NCI-H1092 treated with DMSO at 0.1 percent for 48 hours (cell line): ENCODE data around the gene EMD.
"Not testable (repeated sequence)": the region's sequence is repeated elsewhere in the genome, so short reads cannot be mapped to it uniquely, and the experiment has no call there.

Experiments used
- DNase-seq: peaks from one replicate; lab custom pipeline; 2025; lab: John Stamatoyannopoulos, UW

The EMD gene

GRCh38 chrX:154396363-154396762, 17.3 kb downstream of the EMD start:
- not testable (repeated sequence) for DNase-seq

DNA sequence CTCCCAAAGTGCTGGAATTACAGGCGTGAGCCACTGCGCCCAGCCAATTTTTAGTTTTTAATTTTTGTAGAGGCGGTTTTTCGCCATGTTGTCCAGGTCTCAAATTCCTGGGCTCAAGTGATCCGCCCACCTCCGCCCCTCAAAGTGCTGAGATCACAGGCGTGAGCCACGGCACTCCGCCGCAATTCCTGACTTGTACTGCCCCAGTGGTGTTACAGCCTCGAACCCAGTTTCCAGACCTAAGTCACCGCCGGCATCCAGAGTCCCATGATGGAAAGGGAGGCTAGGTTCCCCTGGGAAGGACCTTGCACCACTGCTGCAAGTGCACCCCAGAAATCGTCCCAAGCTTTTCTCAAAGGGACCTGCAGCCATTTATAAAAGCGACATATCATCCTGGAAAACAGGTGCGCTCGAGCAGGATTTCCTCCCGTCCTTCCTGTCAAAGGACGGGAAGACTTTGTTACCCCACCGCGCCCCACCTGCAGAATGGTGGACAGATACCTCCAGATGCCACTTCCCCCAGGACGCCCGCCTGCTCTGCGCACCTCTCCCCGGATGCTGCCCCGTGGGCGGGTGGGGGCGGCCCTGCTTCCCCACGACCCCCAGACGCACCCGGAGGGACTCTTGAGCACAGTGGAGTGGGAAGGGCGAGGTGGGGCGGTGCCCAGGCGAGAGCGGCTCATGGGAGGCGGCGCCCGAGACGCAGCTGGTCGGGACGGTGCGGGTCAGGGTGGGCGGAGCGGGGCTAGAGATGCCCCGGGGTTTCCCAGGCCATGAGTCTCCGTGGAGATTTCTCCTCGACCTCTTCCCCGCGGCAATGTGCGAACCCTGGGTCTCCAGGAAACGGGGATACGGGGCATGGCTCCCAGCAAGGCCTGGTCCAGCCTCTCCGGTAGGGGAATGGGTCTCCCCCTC, 18.1 kb downstream of the EMD start:
- peak; percentile 63 for DNase-seq

DNA sequence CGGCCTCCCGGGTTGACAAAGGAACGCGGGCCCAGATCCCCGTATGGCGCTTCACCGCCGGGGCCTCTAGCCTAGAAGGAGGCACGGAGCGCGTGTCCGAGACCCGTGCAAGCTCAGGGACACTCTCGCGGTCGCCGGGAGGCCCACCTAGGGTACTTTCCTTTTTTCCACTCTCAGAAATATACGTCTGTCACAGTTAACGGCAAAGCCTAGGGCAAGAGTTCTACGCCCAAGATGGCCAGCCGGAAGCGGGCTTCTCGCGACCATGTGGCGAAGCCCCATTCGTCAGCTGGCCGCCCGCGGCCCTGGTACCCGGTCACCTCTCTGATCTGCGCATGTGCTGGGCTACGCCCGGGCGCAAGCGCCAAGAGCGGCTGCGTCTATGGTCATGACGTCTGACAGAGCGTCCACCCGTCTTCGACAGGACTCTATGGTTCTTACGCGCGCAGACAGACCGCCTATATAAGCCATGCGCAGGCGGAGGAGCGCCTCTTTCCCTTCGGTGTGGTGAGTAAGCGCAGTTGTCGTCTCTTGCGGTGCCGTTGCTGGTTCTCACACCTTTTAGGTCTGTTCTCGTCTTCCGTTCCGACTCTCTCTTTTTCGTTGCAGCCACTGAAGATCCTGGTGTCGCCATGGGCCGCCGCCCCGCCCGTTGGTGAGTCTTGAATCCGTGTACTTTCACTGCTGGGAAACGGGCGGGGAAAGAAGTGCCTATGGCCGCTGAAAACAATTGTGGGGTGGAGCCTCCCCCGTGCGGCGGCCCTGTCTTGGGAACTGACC, 19.0 kb downstream of the EMD start, which contains the start of gene RPL10:
TSS of gene RPL10 (plus strand) at position 490 of the 780 bp plus-strand sequence. CDS start at position 633, 143 bp downstream.
- peak; percentile 97 for DNase-seq

- DNase-seq, result peak; percentile 81
These were observed 19.8 kb downstream of the EMD start for GRCh38 chrX:154398668-154399526.

- DNase-seq, result no peak
These were observed 20.7 kb downstream of the EMD start for GRCh38 chrX:154399527-154400368.

- not testable (repeated sequence) for DNase-seq
These were observed 21.3 kb downstream of the EMD start for GRCh38 chrX:154400369-154400817.

DNA sequence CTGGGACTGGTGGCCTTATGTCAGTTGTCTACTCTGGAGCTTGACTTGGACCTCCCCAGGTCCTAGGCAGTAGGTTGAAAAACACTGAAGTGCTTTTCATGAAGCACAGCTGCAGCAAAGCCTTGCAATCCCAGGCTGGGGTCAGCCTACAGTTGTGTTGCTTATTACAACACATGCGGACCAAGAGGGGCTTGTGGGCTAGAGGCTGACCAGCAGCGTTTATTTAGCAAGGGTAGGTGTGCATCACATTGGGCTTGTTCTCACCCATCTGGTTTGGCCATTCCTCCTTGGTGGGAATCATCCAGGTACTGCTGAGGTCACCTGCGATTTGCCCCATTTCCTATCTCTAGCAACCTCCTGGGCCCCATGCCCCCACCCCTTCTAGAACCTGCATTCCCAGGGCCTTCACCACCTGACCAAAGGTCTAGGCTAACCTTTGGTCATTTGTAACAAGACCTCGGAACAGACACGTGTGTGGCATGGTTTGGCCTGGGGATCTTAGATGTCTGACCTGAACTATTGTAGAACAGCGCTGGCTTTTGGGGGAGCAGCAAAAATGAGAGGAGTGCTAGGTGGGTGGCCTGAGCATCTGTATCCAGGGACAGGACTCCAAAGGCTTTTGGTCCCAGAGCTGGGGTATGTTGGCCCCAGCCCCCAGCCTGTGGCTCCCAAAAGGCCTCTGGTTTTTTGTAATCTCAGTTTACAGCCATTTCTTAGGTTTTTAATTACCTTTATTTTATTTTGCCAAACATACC, 22.1 kb downstream of the EMD start:
- no peak for DNase-seq

- DNase-seq, result peak; percentile 81
These were observed 23.0 kb downstream of the EMD start for GRCh38 chrX:154401918-154402621.

DNA sequence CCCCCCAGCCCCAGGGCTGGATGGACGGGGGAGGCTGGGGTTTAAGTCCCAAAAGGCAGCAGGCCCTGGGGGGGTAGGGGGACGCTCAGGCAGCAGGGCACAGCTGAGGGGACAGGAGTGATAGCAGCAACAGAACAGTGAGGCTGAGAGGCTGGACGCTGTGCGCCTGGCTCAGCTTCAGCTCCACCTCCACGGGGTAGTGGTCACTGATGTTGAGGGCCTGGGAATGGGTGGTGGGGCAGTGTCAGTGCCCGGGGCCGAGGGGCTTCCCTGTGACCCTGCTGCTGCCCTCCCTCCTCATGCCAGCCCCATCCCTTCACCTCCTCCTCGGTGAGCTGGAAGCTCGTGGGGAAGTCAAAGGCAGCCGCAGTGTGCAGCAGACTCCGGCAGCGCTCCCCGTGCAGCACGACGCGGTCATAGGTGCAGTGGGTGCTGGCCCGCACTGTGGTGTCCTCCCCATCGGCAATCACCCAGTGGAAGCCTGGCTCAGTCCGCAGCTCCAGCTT, 23.6 kb downstream of the EMD start:
- no peak for DNase-seq

GRCh38 chrX:154403192-154403591, 24.1 kb downstream of the EMD start:
- DNase-seq, result no peak

DNA sequence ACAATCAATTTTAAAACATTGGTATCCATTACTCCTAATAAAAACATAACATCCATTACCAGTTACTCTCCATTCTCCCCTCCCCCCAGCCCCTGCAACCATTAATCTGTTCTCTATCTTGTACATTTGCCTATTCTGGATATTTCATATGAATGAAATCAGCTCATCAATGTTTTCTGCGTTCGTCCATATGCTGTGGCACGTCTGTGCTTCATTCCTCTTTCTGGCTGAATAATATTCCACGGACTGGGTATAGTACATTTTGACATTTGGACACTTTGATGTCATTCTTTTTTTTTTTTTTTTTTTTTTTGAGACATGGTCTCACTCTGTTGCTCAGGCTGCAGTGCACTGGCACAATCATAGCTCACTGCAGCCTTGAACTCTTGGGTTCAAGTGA, 24.8 kb downstream of the EMD start:
- no peak for DNase-seq

DNA sequence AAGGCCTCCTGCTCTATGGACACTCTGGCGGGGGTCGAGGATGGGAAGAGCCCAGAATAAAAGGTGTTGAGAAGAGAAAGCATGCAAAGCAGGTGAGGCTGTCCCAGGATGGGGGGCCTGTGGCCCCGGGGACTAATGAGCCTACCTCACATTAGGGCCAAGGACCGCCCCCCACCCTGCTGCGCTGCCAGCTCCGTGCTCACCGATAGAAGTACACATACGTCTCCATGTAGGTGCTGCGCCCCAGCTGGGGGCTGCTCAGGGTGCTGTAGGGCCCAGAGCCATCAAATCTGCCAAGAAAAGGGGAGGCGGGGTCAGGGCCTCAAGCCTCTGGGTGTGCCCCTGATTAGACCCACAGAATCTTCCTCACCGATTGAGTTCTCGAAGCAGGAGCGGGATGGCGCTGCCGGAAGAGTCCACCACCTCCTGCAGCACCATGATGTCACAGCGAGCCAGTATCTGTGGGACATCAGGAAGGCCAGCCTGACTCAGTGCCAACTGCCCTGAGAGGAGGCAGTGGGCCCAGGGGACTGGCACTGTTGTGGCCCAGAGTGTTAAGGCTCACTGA, 25.6 kb downstream of the EMD start:
- no peak for DNase-seq

- no peak for DNase-seq
These were observed 29.6 kb downstream of the EMD start for GRCh38 chrX:154408659-154409221.

DNA sequence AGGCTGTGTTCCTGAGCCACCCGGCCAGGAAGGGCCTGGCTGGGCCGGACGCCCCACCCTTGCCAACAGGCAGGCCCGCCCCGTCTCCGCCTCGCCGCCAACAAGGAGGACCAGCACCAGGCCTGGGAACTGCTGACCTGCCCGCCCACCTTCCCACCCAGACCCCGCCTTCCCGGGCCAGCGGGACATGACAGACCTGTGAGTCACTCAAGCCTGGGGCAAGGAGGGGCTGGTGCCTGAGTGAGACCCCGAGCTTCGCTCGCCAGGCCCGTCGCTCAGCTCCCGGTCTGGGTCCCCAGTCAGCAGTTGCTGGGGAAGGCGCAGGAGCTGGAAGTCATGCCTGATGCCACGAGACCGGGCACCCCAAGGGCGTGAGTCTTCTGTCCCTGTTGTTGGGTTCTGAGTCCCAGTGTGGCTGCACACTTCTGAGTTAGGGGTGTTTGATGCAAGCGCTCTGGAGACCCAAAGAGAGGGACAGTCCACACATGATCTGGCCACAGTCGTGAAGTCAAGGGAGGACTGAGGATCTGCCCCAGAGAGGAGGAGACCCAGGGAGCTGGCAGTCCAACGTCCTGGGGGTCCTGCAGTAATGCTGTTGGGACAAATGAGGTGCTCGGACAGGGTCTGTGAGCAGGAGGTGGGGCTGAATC, 30.3 kb downstream of the EMD start, which contains the start of gene DNASE1L1:
TSS of gene DNASE1L1 (minus strand) at position 33 of the 650 bp plus-strand sequence. CDS start 3,686 bp downstream, outside the sequence.
- no peak for DNase-seq

DNA sequence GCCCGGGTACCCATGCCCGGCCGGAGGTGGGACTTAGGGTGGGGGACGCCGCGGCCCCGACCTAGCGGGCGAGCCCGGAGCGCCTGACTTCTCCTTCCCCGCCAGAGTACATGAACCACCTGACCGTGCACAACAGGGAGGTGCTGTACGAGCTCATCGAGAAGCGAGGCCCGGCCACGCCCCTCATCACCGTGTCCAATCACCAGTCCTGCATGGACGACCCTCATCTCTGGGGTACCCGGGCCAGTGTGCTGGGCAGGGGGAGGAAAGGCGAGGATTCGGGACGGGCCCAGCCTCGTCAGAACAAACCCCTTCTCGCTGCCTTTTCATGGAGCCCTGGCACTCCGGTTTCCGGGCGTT, 32.9 kb downstream of the EMD start:
- DNase-seq, result peak; percentile 75

GRCh38 chrX:154412468-154412867, 33.4 kb downstream of the EMD start:
- DNase-seq, result no peak

DNA sequence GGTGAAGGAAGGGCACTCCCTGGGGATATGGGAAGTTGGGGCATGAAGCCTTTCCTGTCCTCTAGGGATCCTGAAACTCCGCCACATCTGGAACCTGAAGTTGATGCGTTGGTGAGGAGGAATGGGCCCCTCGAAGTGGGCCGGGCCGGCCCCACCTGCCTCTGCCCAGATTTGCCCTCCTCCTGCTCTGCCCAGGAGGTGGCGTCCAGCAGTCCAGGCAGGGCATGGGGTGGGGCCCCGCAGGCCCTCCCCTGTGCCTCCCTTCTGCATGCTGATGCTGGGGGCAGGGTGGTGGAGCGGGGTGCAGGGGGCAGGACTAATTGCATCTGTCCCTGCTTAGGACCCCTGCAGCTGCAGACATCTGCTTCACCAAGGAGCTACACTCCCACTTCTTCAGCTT, 34.0 kb downstream of the EMD start:
- DNase-seq, result no peak

DNA sequence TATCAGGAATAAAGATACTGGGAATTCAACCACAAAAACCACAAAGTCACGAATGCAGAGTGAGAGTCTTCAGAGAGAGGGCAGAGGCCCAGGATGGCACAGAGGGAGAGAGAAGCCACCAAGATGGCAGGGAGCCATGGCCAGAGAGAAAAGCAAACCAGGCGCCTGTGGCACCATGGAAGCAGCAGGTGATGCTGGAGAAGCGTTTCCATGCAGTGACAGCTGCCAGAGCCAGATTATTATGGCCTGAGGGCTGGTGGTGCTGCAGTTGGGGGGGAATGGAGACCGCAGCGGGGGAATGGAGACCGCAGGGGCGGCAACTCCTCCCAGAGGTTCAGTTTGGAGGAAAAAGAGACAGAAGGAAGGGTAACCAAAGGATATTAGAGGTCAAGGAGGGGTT, 38.1 kb downstream of the EMD start:
- DNase-seq, result peak; percentile 83
